HepG2 (cell line): Measurements from ENCODE around the gene SLC66A3.

Experiments used
- ELF1 ChIP-seq: sonication (generic); formaldehyde crosslinking; IDR thresholded peaks from 2 replicates; pipeline ENCODE4 v1.4.0; 2020; ENCODE audit warnings: missing genetic modification reagents
- TF ChIP-seq, protein P1 (sequence below): sonication (generic); formaldehyde crosslinking; IDR thresholded peaks from 2 replicates; pipeline ENCODE4 v1.5.0; 2020; ENCODE audit warnings: mild to moderate bottlenecking, missing genetic modification reagents, moderate library complexity

DNA sequence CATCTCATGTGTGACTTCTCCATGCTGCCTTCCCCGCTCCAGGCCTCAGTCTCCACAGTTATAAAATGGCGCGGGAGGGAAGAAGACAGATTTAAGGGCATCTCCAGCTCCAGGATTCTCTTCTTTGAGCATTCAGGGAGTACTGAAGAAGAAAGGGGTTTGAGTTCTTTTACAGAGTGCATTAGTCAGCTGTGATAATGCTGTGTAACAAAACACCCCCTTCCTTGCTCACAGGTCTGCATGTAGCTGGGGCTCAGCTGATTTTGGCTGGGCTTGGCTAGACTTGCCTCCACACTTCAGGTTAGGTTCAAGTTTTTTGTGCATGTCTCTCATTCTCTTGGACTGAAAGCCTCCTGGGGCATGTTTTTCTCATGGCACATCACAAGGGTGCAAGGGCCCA lies 8.0 kb upstream of the SLC66A3 start:
- TF ChIP-seq, protein P1, sequence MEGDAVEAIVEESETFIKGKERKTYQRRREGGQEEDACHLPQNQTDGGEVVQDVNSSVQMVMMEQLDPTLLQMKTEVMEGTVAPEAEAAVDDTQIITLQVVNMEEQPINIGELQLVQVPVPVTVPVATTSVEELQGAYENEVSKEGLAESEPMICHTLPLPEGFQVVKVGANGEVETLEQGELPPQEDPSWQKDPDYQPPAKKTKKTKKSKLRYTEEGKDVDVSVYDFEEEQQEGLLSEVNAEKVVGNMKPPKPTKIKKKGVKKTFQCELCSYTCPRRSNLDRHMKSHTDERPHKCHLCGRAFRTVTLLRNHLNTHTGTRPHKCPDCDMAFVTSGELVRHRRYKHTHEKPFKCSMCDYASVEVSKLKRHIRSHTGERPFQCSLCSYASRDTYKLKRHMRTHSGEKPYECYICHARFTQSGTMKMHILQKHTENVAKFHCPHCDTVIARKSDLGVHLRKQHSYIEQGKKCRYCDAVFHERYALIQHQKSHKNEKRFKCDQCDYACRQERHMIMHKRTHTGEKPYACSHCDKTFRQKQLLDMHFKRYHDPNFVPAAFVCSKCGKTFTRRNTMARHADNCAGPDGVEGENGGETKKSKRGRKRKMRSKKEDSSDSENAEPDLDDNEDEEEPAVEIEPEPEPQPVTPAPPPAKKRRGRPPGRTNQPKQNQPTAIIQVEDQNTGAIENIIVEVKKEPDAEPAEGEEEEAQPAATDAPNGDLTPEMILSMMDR, result no peak
- no peak for TF ChIP-seq ELF1 (CRISPR knock-in tag)
